NCI-H1436 treated with DMSO at 0.1 percent for 48 hours (cell line): Measurements from ENCODE around the gene FANCE.
"Not testable (repeated sequence)": the region's sequence is repeated elsewhere in the genome, so short reads cannot be mapped to it uniquely, and the experiment has no call there.

ENCODE experiments used
- DNase-seq: peaks from one replicate; lab custom pipeline; 2025; lab: John Stamatoyannopoulos, UW

The FANCE gene

DNA sequence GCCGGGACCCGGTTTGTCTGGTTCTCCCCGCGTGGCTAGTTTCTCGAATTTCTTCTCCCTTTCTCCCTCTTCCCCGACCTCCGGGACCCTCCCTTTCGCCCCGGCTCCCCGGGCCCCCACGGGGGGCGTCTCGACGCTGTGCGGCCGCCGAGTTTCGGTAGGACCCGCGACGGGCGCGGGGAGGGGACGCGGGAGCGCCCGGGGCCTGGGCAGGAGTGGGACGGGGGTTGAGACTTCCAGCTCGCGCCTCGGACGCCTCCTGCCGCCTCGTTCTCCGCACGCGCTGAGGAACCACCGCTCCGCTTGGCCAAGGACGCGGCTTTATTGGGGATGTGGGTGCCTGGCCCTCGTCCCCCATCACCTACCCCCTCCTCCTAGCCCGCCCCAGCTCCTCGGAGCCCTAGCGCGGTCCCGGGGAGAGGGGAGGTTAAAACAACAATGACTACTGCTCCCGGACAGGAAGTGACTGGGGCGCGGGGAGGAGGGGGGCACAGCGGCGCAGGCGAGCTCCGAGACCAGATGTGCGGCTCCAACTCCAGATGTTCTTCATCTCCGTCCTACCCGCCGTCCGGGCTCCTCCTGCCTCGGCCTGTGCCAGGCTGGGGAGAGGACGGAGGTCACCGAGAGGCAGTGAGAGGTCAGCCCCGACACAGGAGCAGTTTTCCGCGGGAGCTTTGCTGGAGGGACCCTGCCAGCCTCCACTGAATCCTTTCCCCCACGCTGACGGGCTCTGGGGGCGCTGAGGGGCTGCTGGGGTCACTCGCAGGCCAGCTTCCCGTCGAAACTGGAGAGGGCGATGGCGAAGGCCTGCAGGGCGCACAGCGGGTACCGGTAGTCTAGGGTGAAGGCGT, 45.7 kb downstream of the FANCE start:
- no peak for DNase-seq

GRCh38 chr6:35498422-35499067, 46.4 kb downstream of the FANCE start:
- no peak for DNase-seq

- no peak for DNase-seq
These were observed 47.2 kb downstream of the FANCE start for GRCh38 chr6:35499372-35499771.

GRCh38 chr6:35500782-35501181, 48.6 kb downstream of the FANCE start:
- no peak for DNase-seq

GRCh38 chr6:35501784-35502183, 49.6 kb downstream of the FANCE start:
- no peak for DNase-seq

DNA sequence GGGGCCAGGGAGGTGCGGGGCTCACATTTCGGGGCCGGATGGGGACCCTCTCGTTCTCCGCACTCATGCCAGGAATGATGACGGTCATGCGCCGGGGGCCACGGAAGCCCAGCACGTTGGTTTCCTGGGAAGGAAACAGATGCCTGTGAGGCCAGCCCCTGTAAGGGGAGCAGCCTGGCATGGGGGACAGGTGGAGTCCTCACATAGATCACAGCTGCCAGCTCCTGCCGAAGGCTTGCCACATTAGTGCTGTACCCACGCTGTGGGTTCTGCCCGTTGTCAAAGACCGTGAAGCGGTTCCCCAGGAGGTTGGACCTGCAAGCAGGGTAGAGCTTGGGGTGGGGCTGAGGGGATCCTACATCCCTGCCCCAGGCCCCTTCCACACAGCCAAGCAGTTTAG, 51.4 kb downstream of the FANCE start:
- DNase-seq: no peak

GRCh38 chr6:35505999-35506412, 53.9 kb downstream of the FANCE start:
- no peak for DNase-seq

GRCh38 chr6:35506536-35506935, 54.4 kb downstream of the FANCE start:
- no peak for DNase-seq

DNA sequence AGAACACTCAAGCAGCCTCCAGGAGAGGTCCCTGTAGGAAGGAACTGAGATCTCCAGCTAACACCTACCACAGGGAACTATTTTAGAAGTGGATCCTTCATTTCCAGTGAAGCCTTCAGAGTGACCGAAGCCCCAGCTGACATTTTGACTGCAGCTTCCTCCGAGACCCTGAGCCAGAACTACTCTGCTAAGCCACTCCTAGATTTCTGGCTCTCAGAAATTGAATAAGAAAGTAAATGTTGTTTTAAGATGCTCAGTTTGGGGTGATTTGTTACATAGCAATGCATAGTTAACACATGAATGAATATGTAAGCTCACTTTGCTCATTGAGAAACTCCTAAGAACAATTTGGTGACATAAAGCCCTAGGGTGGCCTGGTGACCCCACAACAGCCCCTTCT, 55.1 kb downstream of the FANCE start:
- no peak for DNase-seq

- no peak for DNase-seq
These were observed 55.9 kb downstream of the FANCE start for GRCh38 chr6:35508027-35508426.

DNA sequence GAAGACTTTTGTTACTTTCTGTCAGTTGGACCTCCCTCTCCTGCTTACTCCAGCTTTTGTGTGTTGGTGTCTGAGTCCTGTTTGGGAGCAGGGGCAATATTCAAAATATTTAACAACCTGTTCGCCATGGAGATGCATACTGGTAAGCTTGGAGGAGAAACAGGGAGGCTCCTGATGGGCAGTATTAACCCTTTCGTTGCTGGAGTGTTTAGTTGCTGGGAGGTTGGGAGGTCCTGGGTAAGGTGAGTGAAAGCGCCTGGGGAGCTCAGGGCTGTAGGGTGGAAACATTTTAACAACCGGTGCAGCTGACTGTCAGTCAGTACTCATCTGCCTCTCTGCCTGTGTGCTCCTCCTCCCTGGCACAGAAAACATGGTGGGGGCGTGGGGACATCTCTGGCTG, 56.4 kb downstream of the FANCE start:
- DNase-seq: no peak

DNA sequence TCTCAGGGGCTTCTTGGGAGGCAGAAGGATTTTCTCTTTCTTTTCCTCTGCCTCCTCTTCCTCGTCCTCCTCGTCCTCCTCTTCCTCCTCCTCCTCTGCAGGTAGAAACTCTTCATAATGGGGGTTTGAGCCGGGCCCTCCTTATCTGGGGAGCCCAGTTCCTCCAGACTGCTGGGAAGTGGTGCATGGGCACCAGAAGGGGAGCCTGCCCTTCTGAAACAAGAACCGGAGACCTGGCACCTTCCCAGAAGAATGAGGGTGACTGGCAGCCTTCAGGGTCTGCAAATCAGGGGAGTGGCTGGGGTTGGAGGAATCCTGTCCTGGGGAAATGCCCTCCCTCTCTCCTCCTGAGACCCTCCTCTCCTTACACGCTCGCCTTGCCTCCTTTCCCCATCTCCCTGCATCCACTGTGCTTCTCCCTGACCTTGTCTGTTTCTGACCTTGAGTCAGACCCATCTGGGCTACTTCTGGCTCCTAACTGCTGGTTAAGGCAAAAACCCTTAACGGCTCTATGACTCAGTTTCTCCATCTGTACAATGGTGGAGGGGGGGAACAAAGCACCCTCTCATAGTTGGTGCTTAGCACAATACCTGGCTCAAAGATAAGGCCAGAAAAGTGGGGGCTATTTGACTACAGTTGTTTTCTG, 58.9 kb downstream of the FANCE start:
- no peak for DNase-seq

DNA sequence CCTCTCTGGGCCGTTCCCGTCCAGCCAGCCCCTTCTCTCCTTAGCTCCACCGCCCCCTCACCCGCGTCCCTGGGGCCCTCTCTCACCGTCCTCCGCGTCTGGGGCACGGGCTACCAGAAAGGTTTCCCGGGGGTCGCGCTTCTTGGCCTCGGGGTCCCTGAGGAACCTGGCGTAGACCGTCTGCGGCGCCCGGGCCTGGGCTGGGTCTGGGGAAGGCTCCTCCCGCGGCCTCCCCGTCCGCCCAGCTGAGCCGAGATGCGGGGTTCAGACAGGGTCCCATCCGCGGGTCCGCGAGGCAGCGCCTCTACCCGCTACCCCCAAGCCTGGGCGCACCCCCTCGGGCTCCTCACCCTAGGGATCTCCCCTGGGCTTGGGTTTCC, 59.4 kb downstream of the FANCE start:
- no peak for DNase-seq

DNA sequence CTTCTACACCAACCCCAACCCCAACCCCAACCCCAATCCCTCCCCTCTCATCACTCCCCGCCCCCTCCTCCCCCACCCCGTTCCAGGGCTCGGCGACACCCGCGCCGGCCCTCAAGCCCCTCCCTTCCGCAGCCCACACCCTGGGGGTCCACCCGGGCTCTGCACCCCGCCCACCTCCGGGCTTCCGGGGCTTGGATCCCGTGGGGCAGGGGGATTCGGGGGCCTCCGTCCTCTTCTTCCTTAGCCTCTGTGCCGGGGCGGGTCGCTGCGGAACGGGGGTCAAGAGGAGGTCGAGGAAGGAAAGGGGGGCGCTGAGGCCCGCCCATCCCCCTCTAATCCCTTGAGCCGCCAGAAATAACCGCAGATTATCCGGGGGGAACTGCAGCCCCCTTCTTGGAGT, 59.9 kb downstream of the FANCE start:
- DNase-seq: no peak

GRCh38 chr6:35512740-35513139, 60.6 kb downstream of the FANCE start, which contains the start of gene TULP1:
TSS of gene TULP1 (minus strand) at chr6:35512896. CDS start at chr6:35512858, 38 bp downstream.
- no peak for DNase-seq

DNA sequence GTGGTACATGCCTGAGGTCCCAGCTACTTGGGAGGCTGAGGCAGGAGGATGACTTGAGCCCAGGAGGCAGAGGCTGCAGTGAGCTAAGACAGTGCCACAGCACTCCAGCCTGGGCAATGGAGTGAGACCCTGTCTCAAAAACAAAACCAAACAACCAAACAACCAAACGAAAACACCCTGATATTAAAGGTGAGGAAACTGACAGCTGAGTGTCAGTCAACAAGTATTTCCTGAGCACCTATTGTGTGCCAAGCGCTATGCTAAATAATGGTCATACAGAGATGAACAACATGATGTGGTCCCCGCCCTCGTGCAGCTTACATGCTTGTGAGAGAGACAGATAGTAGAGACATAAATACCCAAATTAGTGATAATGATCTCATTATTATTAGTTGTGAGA, 62.4 kb downstream of the FANCE start:
- no peak for DNase-seq

- not testable (repeated sequence) for DNase-seq
These were observed 63.8 kb downstream of the FANCE start for GRCh38 chr6:35515939-35516338.
